Osteocyte (in vitro differentiated cells): Measurements from ENCODE around the gene AKR1B15. TPM values are rescaled to one million over a fixed set of nuclear protein-coding genes. Genes with fewer than 3 reads are reported as not detected.

Experiments
- DNase-seq: peaks from one replicate; pipeline ENCODE4 v3.0.0; 2021; ENCODE audit warnings: mixed read lengths; ENCODE audit not compliant: unreplicated experiment; ENCODE audit errors: extremely low spot score
- H3K27ac Mint-ChIP-seq: one replicate; pipeline ENCODE4 v1.8.0; 2021; ENCODE audit warnings: mild to moderate bottlenecking, mixed read lengths; ENCODE audit not compliant: unreplicated experiment
- H3K27me3 Mint-ChIP-seq: one replicate; pipeline ENCODE4 v1.8.0; 2021; ENCODE audit warnings: mixed read lengths; ENCODE audit not compliant: unreplicated experiment
- H3K36me3 Mint-ChIP-seq: one replicate; pipeline ENCODE4 v1.8.0; 2021; ENCODE audit warnings: mixed read lengths; ENCODE audit not compliant: unreplicated experiment
- H3K4me1 Mint-ChIP-seq: one replicate; pipeline ENCODE4 v1.8.0; 2021; ENCODE audit warnings: mixed read lengths; ENCODE audit not compliant: unreplicated experiment
- H3K4me3 Mint-ChIP-seq: one replicate; pipeline ENCODE4 v1.8.0; 2021; ENCODE audit warnings: mild to moderate bottlenecking, moderate library complexity, mixed read lengths; ENCODE audit not compliant: unreplicated experiment
- H3K9me3 Mint-ChIP-seq: one replicate; pipeline ENCODE4 v1.8.0; 2021; ENCODE audit warnings: mixed read lengths; ENCODE audit not compliant: unreplicated experiment
- total RNA-seq: library from RNA; stranded (reverse); gene quantifications from 2 replicates; pipeline ENCODE4 v1.2.1, GENCODE V29; 2021
- TF ChIP-seq, protein P1 (sequence below): fragments of 200-600 bp; sonication (generic); IDR thresholded peaks from 2 replicates; pipeline ENCODE4 v1.5.0; 2021; ENCODE audit warnings: antibody characterized with exemption, mild to moderate bottlenecking, moderate library complexity

AKR1B15 gene
- total RNA-seq, 1 donor from 2014 or later = not detected

DNA sequence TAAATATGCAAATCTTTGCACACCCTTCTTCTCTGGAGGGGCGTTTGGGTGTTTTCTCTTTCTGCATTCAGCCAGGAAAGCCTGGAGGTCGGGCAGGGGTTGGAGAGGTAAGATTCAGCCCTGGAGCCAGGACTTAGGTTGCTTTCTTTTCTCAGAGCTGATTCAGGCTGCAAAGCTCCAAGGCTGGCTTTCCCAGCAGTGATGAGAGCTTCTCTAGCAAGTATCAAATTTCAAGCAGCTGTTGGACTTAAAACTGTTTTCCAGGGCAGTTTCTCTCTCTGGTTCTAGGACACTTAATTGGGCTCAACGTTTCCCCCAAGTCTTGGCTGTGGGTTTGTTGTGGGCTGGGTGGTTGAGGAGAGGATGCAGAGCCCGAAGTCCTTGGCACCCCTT lies 20.9 kb upstream of the AKR1B15 start:
- no peaks in the 10 kb centered on the region for H3K9me3 Mint-ChIP-seq
- no peak overlapping the region for H3K4me3 Mint-ChIP-seq
- peaks cover 5% of the 10 kb centered on the region for H3K4me1 Mint-ChIP-seq
- DNase-seq = no peak
- TF ChIP-seq, protein P1, sequence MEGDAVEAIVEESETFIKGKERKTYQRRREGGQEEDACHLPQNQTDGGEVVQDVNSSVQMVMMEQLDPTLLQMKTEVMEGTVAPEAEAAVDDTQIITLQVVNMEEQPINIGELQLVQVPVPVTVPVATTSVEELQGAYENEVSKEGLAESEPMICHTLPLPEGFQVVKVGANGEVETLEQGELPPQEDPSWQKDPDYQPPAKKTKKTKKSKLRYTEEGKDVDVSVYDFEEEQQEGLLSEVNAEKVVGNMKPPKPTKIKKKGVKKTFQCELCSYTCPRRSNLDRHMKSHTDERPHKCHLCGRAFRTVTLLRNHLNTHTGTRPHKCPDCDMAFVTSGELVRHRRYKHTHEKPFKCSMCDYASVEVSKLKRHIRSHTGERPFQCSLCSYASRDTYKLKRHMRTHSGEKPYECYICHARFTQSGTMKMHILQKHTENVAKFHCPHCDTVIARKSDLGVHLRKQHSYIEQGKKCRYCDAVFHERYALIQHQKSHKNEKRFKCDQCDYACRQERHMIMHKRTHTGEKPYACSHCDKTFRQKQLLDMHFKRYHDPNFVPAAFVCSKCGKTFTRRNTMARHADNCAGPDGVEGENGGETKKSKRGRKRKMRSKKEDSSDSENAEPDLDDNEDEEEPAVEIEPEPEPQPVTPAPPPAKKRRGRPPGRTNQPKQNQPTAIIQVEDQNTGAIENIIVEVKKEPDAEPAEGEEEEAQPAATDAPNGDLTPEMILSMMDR = no peak
- H3K27ac Mint-ChIP-seq = no peak overlapping the region
- peaks cover 2% of the 10 kb centered on the region for H3K36me3 Mint-ChIP-seq
- peaks cover 30% of the 10 kb centered on the region for H3K27me3 Mint-ChIP-seq

DNA sequence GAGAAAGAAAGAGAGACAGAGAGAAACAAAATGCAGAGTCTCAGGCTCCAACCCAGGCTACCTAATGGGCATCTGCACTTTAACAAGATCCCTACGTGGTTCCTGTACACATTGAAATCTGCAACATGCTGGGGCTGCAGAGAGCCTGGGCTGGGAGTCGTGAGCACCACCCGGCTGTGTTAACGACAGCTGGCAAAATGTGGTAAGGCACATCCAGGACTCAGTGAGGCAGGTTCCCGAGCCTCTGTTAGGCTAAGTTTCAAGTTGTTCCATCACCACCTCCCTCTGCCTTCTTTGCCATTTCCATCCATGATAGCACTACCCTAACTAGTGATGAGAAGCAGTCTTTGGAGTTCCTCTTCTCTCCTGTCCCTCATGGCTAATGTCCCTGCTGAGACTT lies 20.2 kb upstream of the AKR1B15 start:
- Mint-ChIP-seq H3K27ac (no peak overlapping the region), H3K4me3 (no peak overlapping the region), H3K36me3 (peaks cover 2% of the 10 kb centered on the region), H3K27me3 (peaks cover 32% of the 10 kb centered on the region), H3K9me3 (no peaks in the 10 kb centered on the region), H3K4me1 (peaks cover 5% of the 10 kb centered on the region)
- no peak for DNase-seq
- TF ChIP-seq, protein P1 = no peak

DNA sequence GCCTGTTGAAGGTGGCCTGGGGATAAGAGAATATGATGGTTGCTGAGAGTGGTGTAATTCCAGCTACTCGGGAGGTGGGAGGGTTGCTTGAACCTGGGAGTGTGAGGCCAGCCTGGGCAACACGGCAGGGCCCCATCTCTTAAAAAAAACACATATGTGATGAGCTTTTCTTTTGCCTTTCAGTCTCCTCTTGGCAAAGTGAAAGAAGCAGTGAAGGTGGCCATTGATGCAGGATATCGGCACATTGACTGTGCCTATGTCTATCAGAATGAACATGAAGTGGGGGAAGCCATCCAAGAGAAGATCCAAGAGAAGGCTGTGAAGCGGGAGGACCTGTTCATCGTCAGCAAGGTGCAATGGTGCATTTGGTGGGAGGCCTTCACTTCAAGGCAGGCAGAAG lies 18.4 kb upstream of the AKR1B15 start:
- no peak overlapping the region for H3K27ac Mint-ChIP-seq
- H3K4me3 Mint-ChIP-seq = no peak overlapping the region
- H3K9me3 Mint-ChIP-seq = no peaks in the 10 kb centered on the region
- TF ChIP-seq, protein P1 = no peak
- H3K4me1 Mint-ChIP-seq = peaks cover 5% of the 10 kb centered on the region
- no peak for DNase-seq
- H3K27me3 Mint-ChIP-seq = peaks cover 24% of the 10 kb centered on the region
- no peaks in the 10 kb centered on the region for H3K36me3 Mint-ChIP-seq

DNA sequence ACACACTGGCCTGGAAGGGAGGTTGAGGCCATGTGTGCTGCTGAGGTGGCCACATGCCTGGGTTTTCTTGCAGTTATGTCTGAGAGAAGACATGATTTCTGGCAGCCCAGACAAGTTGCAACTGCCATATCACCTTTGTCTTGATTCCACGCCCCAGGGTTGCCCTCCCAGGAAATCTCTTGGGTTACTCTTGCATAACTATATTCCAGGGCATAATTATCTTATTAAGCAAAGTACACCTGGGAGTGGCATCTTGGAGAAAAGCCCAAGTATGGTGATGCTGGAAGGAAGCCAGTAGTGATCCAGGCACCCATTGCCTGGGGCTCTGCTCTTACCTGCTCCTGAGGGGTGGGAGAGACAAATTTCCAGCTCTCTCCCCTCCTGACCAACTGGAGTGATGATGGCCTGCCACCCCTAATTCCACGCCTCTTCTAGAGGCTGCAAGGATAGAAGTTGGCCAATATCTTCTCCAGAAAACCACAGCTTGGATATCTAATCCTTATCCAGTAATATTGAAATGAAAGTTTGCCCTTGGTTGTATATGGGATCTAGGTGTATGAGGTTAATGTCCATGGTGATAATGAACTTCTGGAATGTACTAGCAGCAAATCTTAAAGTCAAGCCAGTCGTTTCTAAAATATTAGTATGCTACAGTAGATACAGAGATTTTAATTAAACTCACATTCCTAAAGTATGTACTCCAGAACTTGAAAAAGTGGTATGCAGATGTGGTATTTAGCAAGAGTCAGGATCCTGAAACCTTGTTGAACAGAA lies 16.5 kb upstream of the AKR1B15 start:
- Mint-ChIP-seq H3K36me3 (no peaks in the 10 kb centered on the region), H3K27me3 (peaks cover 28% of the 10 kb centered on the region), H3K4me3 (no peak overlapping the region), H3K27ac (no peak overlapping the region), H3K9me3 (no peaks in the 10 kb centered on the region), H3K4me1 (peaks cover 4% of the 10 kb centered on the region)
- TF ChIP-seq, protein P1 = no peak
- DNase-seq = no peak

DNA sequence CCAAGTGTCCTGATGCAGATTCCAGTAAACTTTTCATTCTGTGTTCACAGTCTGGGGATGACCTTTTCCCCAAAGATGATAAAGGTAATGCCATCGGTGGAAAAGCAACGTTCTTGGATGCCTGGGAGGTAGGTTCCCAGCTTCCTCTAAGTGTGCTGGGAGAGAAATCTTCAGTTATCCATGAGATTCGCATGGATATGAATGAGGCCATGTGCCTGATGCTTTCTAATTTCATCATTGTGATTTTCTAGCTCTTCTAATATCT lies 16.0 kb upstream of the AKR1B15 start:
- H3K27ac Mint-ChIP-seq = no peak overlapping the region
- no peaks in the 10 kb centered on the region for H3K36me3 Mint-ChIP-seq
- no peak for DNase-seq
- no peak overlapping the region for H3K4me3 Mint-ChIP-seq
- H3K27me3 Mint-ChIP-seq = peaks cover 32% of the 10 kb centered on the region
- peaks cover 3% of the 10 kb centered on the region for H3K4me1 Mint-ChIP-seq
- TF ChIP-seq, protein P1 = no peak
- no peaks in the 10 kb centered on the region for H3K9me3 Mint-ChIP-seq
